ENCODE measurements around the gene NAPA.

- TF ChIP-seq CTCF (IDR thresholded peaks at IDR 0.05 in 4 of 5, conservative IDR thresholded peaks at IDR 0.05 in 1 of 5) (no peak), POLR2A (IDR thresholded peaks at IDR 0.05) (no peak)
Observed at GRCh38 chr19:47541518-47541917, 26.7 kb upstream of the NAPA start.
